Measurements from ENCODE around the gene HNRNPA1L2. TPM values are rescaled to one million over a fixed set of nuclear protein-coding genes. Genes with fewer than 3 reads are reported as not detected.
"Not testable (repeated sequence)": the region's sequence is repeated elsewhere in the genome, so short reads cannot be mapped to it uniquely, and the experiment has no call there.

HNRNPA1L2 gene
- polyA plus RNA-seq (ENCODE audit: insufficient read length) = 34.7 TPM
- long read RNA-seq, donor 1, transcript HNRNPA1L2-201 (1 exons, 1,372 nt) = major isoform, 7 of 7 reads
- long read RNA-seq, donor 1, partial matches to known transcripts = 0 of 7 reads
- long read RNA-seq, donor 1, other reads (novel, unspliced or antisense) = 0 of 7 reads
- long read RNA-seq, donor 2, transcript HNRNPA1L2-201 (1 exons, 1,372 nt) = major isoform, 14 of 14 reads
- long read RNA-seq, donor 2, partial matches to known transcripts = 0 of 14 reads
- long read RNA-seq, donor 2, other reads (novel, unspliced or antisense) = 0 of 14 reads
- long read RNA-seq, donor 3, transcript HNRNPA1L2-201 (1 exons, 1,372 nt) = major isoform, 17 of 17 reads
- long read RNA-seq, donor 3, partial matches to known transcripts = 0 of 17 reads
- long read RNA-seq, donor 3, other reads (novel, unspliced or antisense) = 0 of 17 reads
- long read RNA-seq, donor 4, partial matches to known transcripts = 0 of 2 reads
- long read RNA-seq, donor 4, other reads (novel, unspliced or antisense) = 0 of 2 reads
- long read RNA-seq, donor 5, transcript HNRNPA1L2-201 (1 exons, 1,372 nt) = major isoform, 13 of 13 reads
- long read RNA-seq, donor 5, partial matches to known transcripts = 0 of 13 reads
- long read RNA-seq, donor 5, other reads (novel, unspliced or antisense) = 0 of 13 reads
- long read RNA-seq, donor 6, transcript HNRNPA1L2-201 (1 exons, 1,372 nt) = major isoform, 7 of 7 reads
- long read RNA-seq, donor 6, partial matches to known transcripts = 0 of 7 reads
- long read RNA-seq, donor 6, other reads (novel, unspliced or antisense) = 0 of 7 reads
- long read RNA-seq, donor 7, transcript HNRNPA1L2-201 (1 exons, 1,372 nt) = major isoform, 20 of 20 reads
- long read RNA-seq, donor 7, partial matches to known transcripts = 0 of 20 reads
- long read RNA-seq, donor 7, other reads (novel, unspliced or antisense) = 0 of 20 reads
- long read RNA-seq, donor 8, partial matches to known transcripts = 0 of 2 reads
- long read RNA-seq, donor 8, other reads (novel, unspliced or antisense) = 0 of 2 reads

GRCh38 chr13:52642131-52642530 is at the start of gene HNRNPA1L2:
Gene HNRNPA1L2 (plus strand): TSS chr13:52642431. CDS start chr13:52642493, 62 bp downstream.
- no peak for DNase-seq

GRCh38 chr13:52593175-52593574 is 49.1 kb upstream of the HNRNPA1L2 start:
- not testable (repeated sequence) for DNase-seq

- DNase-seq = not testable (repeated sequence)
Observed at GRCh38 chr13:52593812-52594211, 48.4 kb upstream of the HNRNPA1L2 start.

GRCh38 chr13:52594295-52594694 is 47.9 kb upstream of the HNRNPA1L2 start:
- not testable (repeated sequence) for DNase-seq

GRCh38 chr13:52597676-52598075 is 44.6 kb upstream of the HNRNPA1L2 start:
- no peak for DNase-seq

GRCh38 chr13:52599037-52599847 is 43.0 kb upstream of the HNRNPA1L2 start:
- DNase-seq = peak; percentile 41

GRCh38 chr13:52599848-52600603 is 42.2 kb upstream of the HNRNPA1L2 start:
- peak; percentile 11 for DNase-seq

GRCh38 chr13:52600666-52601065 is 41.6 kb upstream of the HNRNPA1L2 start:
- DNase-seq = no peak

GRCh38 chr13:52603316-52603715 is 38.9 kb upstream of the HNRNPA1L2 start:
- not testable (repeated sequence) for DNase-seq

- DNase-seq = not testable (repeated sequence)
Observed at GRCh38 chr13:52606126-52606525, 36.1 kb upstream of the HNRNPA1L2 start.

- DNase-seq = not testable (repeated sequence)
Observed at GRCh38 chr13:52606795-52607194, 35.4 kb upstream of the HNRNPA1L2 start.

GRCh38 chr13:52608184-52608583 is 34.0 kb upstream of the HNRNPA1L2 start:
- not testable (repeated sequence) for DNase-seq

GRCh38 chr13:52609013-52609606 is 33.1 kb upstream of the HNRNPA1L2 start:
- peak; percentile 12 for DNase-seq

GRCh38 chr13:52610158-52610557 is 32.1 kb upstream of the HNRNPA1L2 start:
- not testable (repeated sequence) for DNase-seq

- no peak for DNase-seq
Observed at GRCh38 chr13:52615134-52615801, 27.0 kb upstream of the HNRNPA1L2 start.

- no peak for DNase-seq
Observed at GRCh38 chr13:52615812-52616211, 26.4 kb upstream of the HNRNPA1L2 start.

GRCh38 chr13:52617070-52618060 is 24.9 kb upstream of the HNRNPA1L2 start:
- peak; percentile 82 for DNase-seq

GRCh38 chr13:52631083-52631690 is 11.0 kb upstream of the HNRNPA1L2 start:
- not testable (repeated sequence) for DNase-seq

All from left kidney (tissue), 8 donors.